Measurements from ENCODE around the gene DCLK1. TPM values are rescaled to one million over a fixed set of nuclear protein-coding genes. Genes with fewer than 3 reads are reported as not detected.

Gene DCLK1
- total RNA-seq, 1 donor from 2014 or later, result 9.9 TPM

GRCh38 chr13:35860661-35861060 is 270.5 kb downstream of the DCLK1 start:
- no peak for DNase-seq
- intact Hi-C loops (cut with micrococcal nuclease), result no loop called here
- ATAC-seq, result no peak

- no peak for ATAC-seq
- DNase-seq, result no peak
- intact Hi-C loops (cut with micrococcal nuclease), result no loop called here
These were observed 271.2 kb downstream of the DCLK1 start for GRCh38 chr13:35859981-35860380.

GRCh38 chr13:35858665-35859064 is 272.5 kb downstream of the DCLK1 start:
- ATAC-seq, result peak; percentile 87
- DNase-seq, result no peak
- intact Hi-C loops (cut with micrococcal nuclease), result no loop called here

GRCh38 chr13:35857769-35858168 is 273.4 kb downstream of the DCLK1 start:
- no peak for ATAC-seq
- intact Hi-C loops (cut with micrococcal nuclease), result no loop called here
- DNase-seq, result no peak

- DNase-seq (no peak), ATAC-seq (no peak)
- intact Hi-C loops (cut with micrococcal nuclease), result no loop called here
These were observed 274.3 kb downstream of the DCLK1 start for GRCh38 chr13:35856721-35857364.

GRCh38 chr13:35856084-35856483 is 275.1 kb downstream of the DCLK1 start:
- ATAC-seq, result no peak
- intact Hi-C loops (cut with micrococcal nuclease), result no loop called here
- DNase-seq, result no peak

GRCh38 chr13:35855531-35856019 is 275.6 kb downstream of the DCLK1 start:
- no peak for ATAC-seq
- intact Hi-C loops (cut with micrococcal nuclease), result no loop called here
- no peak for DNase-seq

GRCh38 chr13:35854286-35854685 is 276.9 kb downstream of the DCLK1 start:
- DNase-seq (no peak), ATAC-seq (no peak)
- intact Hi-C loops (cut with micrococcal nuclease), result no loop called here

GRCh38 chr13:35851881-35852280 is 279.3 kb downstream of the DCLK1 start:
- DNase-seq, result no peak

GRCh38 chr13:35851356-35851755 is 279.8 kb downstream of the DCLK1 start:
- intact Hi-C loops (cut with micrococcal nuclease), result no loop called here
- ATAC-seq (no peak), DNase-seq (no peak)

More at GRCh38 chr13:35851881-35852280, 279.3 kb downstream of the DCLK1 start:
- no peak for ATAC-seq
- intact Hi-C loops (cut with micrococcal nuclease), result no loop called here

- intact Hi-C loops (cut with micrococcal nuclease), result no loop called here
- DNase-seq (no peak), ATAC-seq (no peak)
These were observed 280.6 kb downstream of the DCLK1 start for GRCh38 chr13:35850569-35850968.

- ATAC-seq, result no peak
- intact Hi-C loops (cut with micrococcal nuclease), result no loop called here
- no peak for DNase-seq
These were observed 281.9 kb downstream of the DCLK1 start for GRCh38 chr13:35849256-35849644.

GRCh38 chr13:35848336-35849255 is 282.6 kb downstream of the DCLK1 start:
- ATAC-seq (peak; percentile 91), DNase-seq (no peak)
- intact Hi-C loops (cut with micrococcal nuclease), result no loop called here

GRCh38 chr13:35843272-35843671 is 287.9 kb downstream of the DCLK1 start:
- no peak for ATAC-seq
- intact Hi-C loops (cut with micrococcal nuclease), result no loop called here

GRCh38 chr13:35841060-35841521 is 290.1 kb downstream of the DCLK1 start:
- DNase-seq (no peak), ATAC-seq (peak; percentile 52)
- intact Hi-C loops (cut with micrococcal nuclease), result no loop called here

More at GRCh38 chr13:35843272-35843671, 287.9 kb downstream of the DCLK1 start:
- DNase-seq, result no peak

- intact Hi-C loops (cut with micrococcal nuclease), result no loop called here
- DNase-seq (no peak), ATAC-seq (peak; percentile 25)
These were observed 291.4 kb downstream of the DCLK1 start for GRCh38 chr13:35839806-35840205.

GRCh38 chr13:35838356-35838755 is 292.8 kb downstream of the DCLK1 start:
- DNase-seq (no peak), ATAC-seq (peak; percentile 23)
- intact Hi-C loops (cut with micrococcal nuclease), result no loop called here

- DNase-seq (no peak), ATAC-seq (no peak)
- intact Hi-C loops (cut with micrococcal nuclease), result no loop called here
These were observed 294.7 kb downstream of the DCLK1 start for GRCh38 chr13:35836446-35836845.

- no peak for ATAC-seq
- intact Hi-C loops (cut with micrococcal nuclease), result no loop called here
- no peak for DNase-seq
These were observed 295.2 kb downstream of the DCLK1 start for GRCh38 chr13:35835989-35836388.

GRCh38 chr13:35833608-35834275 is 297.4 kb downstream of the DCLK1 start:
- ATAC-seq (no peak), DNase-seq (no peak)
- intact Hi-C loops (cut with micrococcal nuclease), result no loop called here

All from left ventricle myocardium superior (tissue), 1 donor.